GM19395 (cell line): Measurements from ENCODE around the gene KLHL3.
A peak's percentile ranks its signal among the peaks of the same experiment; 100 is the strongest.

ENCODE experiments used
- ATAC-seq: cut with Tn5 transposase; IDR thresholded peaks from one replicate; pipeline ENCODE4 v1.9.1; 2021; ENCODE audit warnings: mild to moderate bottlenecking, moderate library complexity; ENCODE audit not compliant: unreplicated experiment

Gene KLHL3

DNA sequence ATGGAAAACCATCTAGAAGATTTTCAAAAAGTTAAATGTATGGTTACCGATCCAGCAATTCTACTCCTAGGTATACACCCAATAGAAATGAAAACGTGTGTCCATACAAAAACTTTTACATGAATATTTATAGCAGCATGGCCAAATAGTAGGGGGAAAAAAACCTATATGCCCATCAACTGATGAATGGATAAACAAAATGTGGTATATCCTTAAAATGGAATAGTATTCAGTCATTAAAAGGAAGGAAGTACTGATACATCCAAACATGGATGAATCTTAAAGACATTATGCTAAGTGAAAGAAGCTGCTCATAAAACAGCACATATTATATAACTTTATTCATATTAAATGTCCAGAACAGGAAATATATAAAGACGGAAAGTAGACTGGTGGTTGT, 143.6 kb downstream of the KLHL3 start:
- no peak for ATAC-seq

- ATAC-seq = peak; percentile 92
Measured at GRCh38 chr5:137589185-137589584, 146.7 kb downstream of the KLHL3 start.

- no peak for ATAC-seq
Measured at GRCh38 chr5:137587919-137588318, 148.0 kb downstream of the KLHL3 start.

DNA sequence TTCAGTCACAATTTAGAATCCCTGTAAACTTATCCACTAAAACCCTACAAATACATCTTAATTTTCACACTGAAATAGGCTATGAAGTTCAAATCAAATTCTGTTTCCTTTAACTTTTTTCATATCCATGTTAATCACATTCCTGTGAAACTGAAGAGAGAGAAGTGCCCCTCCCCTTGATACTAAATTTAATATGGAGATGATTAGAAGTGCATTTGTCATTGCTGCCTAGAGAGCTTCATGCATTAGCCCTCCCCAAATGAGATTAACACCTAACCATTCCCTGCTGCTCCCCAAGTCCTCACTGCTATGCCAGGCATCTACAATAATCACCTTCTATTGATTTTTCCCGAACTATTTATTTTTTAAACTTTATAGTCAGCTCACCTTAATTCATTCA, 151.6 kb downstream of the KLHL3 start:
- no peak for ATAC-seq

- no peak for ATAC-seq
Measured at GRCh38 chr5:137583129-137583528, 152.8 kb downstream of the KLHL3 start.

GRCh38 chr5:137582218-137582617, 153.7 kb downstream of the KLHL3 start:
- no peak for ATAC-seq

- no peak for ATAC-seq
Measured at GRCh38 chr5:137581776-137582175, 154.1 kb downstream of the KLHL3 start.

- ATAC-seq = no peak
Measured at GRCh38 chr5:137580030-137580429, 155.9 kb downstream of the KLHL3 start.

DNA sequence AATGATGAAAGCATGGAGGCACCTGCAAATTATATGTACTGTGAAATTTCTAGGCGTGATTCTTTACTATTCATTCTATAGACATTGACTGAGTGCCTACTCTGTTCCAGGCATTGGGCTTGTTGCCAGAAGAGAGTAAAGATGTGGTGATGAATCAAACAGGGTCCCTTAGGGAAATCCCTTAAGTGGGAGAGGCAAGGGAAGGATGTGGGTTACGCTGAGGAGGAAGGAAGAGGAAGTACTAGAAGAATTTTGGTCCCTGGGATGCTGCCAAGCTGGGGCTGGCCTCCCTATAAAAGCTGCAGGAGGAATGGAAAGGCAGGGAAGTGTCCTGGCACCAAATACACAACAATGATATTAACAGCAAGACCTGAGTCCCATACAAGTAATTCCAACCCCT, 160.0 kb downstream of the KLHL3 start:
- no peak for ATAC-seq

DNA sequence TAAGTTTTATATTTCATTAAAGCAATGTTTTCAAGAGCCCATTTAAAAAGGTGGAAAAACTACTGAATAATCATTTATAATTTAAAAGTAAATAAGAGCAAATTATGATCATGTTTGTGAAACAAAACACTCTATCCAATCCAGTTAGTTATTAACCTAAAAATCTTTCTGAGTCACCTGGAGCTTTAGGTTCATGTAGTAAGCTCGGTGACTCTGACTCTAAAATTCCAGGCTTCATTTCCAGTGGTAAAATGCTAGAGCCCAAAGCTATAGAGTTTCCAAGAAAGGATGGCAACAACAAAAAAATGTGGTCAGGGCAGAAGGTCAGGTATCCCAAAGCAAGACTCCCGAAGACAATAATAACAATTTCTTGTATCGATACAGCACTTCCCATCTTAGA, 160.7 kb downstream of the KLHL3 start:
- ATAC-seq = no peak

- ATAC-seq = no peak
Measured at GRCh38 chr5:137573376-137573775, 162.5 kb downstream of the KLHL3 start.

DNA sequence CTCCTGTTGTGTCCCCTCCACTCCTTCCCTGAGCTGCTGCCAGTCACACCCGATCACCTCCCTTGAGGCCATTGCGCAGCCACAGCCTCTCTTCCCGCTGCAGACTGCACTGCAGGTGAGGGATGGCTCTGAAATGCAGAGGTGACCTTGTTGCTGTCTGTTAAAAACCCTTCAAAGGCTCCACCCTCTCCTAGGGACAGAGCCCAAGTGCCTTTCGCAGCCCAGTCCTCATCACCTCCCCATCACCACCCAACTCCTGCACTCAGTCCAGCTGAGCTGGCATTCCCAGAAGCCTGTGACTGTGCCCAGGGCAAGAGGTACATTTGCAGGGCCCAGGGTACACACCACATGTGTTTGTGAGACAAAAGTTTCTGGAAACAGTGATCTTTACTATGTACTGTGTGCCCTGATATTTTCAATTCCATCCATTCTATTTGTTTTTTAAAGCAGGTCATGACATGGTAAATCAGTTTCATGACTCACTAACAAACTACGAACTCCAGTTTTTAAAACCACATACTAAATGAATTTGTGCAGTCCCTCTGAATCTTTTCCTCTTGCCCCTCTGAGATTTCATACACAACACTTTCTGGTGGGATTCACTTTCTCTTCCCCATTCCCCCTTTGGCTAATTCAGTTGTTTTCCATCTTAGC, 163.7 kb downstream of the KLHL3 start:
- ATAC-seq = no peak

DNA sequence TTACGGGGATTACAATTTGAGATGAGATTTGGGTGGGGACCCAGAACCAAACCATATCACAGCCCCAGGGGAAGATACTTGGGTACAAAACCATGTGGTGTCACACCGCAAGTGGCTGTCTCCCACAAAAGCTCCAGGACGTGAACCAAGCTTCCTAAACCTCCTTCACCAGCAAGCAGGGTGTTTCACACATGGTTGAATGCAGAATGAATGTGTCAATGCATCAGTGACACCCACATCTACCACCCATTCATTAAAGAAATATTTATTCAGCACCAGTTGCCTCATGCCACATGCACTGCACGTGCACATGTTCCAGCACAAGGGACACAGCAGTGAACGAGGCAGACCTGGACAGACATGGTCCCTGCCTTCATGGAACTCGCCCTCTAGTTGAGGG, 165.8 kb downstream of the KLHL3 start:
- no peak for ATAC-seq
